GM12878 (cell line): ENCODE results near the gene SCN8A. TPM values are rescaled to one million over a fixed set of nuclear protein-coding genes. Genes with fewer than 3 reads are reported as not detected.

Experiments used
- ATAC-seq: fragments of 200-7000 bp; cut with Tn5 transposase; 3 replicates; pipeline ENCODE4 v1.9.1; 2020; ENCODE audit warnings: mild to moderate bottlenecking, moderate library complexity
- BruUV-seq: library from RNA; stranded (reverse); fragments of 400-500 nt; replicated peaks from 2 replicates; lab custom pipeline; 2021; lab: Mats Ljungman, UMichigan
- CTCF ChIA-PET: fragments of 300-600 bp; sonication (Branson Sonifier 250); formaldehyde crosslinking; extraction: SDS; loops from one replicate; lab custom pipeline; 2021; ENCODE audit warnings: inconsistent platforms; lab: Yijun Ruan, JAX
- POLR2A ChIA-PET: fragments of 350-600 bp; formaldehyde crosslinking; extraction: SDS; loops from one replicate; lab custom pipeline; 2021; ENCODE audit warnings: inconsistent platforms; lab: Charles Lee
- RAD21 ChIA-PET: fragments of 300-600 bp; sonication (Branson Sonifier 250); formaldehyde crosslinking; loops from one replicate; lab custom pipeline; 2023; ENCODE audit warnings: antibody characterized with exemption; ENCODE audit not compliant: unreplicated experiment; lab: Charles Lee
- SMC1A ChIA-PET: fragments of 300-600 bp; sonication (Branson Sonifier 250); formaldehyde crosslinking; loops from one replicate; lab custom pipeline; 2023; ENCODE audit not compliant: unreplicated experiment, uncharacterized antibody; lab: Charles Lee
- DNase-seq: peaks from one replicate; pipeline ENCODE4 v3.0.0-alpha.2; 2011; ENCODE audit warnings: low read depth, low spot score
- FAIRE-seq: peaks from 3 replicates; lab custom pipeline; 2011; peaks lifted over from hg19 to GRCh38; lab: Jason Lieb, UNC
- H2AFZ ChIP-seq: 2 replicates; pipeline ENCODE4 v1.6.0; 2011; ENCODE audit warnings: low read depth, low read length, control low read depth; ENCODE audit not compliant: control insufficient read depth
- H3K27ac ChIP-seq: 2 replicates; pipeline ENCODE4 v1.5.1; 2011; ENCODE audit warnings: control low read depth; ENCODE audit not compliant: control insufficient read depth, insufficient read depth
- H3K27me3 ChIP-seq, 2 experiments: replicated peaks in 1 of 2; 2 replicates each; pipeline versions ENCODE4 v1.6.0 to v1.6.1; 2011; ENCODE audit warnings: low read length in 1 of 2; ENCODE audit not compliant: control insufficient read depth in 2 of 2, insufficient read depth in 2 of 2
- H3K36me3 ChIP-seq, 2 experiments: 2 replicates each; pipeline ENCODE4 v1.5.1; 2011; ENCODE audit warnings: low read length in 1 of 2; ENCODE audit not compliant: control insufficient read depth in 2 of 2, insufficient read depth in 2 of 2
- H3K4me1 ChIP-seq: 2 replicates; pipeline ENCODE4 v1.6.1; 2011; ENCODE audit warnings: mild to moderate bottlenecking, low read length, moderate library complexity, mixed read lengths; ENCODE audit not compliant: control insufficient read depth, insufficient read depth
- H3K4me2 ChIP-seq: 2 replicates; pipeline ENCODE4 v1.6.0; 2011; ENCODE audit warnings: control low read depth; ENCODE audit not compliant: control insufficient read depth, insufficient read depth
- H3K4me3 ChIP-seq: fragments of 200-600 bp; sonication (generic); 2 replicates; pipeline ENCODE4 v1.5.1; 2016
- H3K79me2 ChIP-seq: 2 replicates; pipeline ENCODE4 v1.6.0; 2011; ENCODE audit warnings: low read length; ENCODE audit not compliant: control insufficient read depth, insufficient read depth
- H3K9ac ChIP-seq: 2 replicates; pipeline ENCODE4 v1.8.0; 2011; ENCODE audit warnings: low read length, control low read depth, mixed read lengths; ENCODE audit not compliant: control insufficient read depth, insufficient read depth
- H3K9me3 ChIP-seq: replicated peaks from 3 replicates; pipeline ENCODE4 v1.5.1; 2011; ENCODE audit warnings: mild to moderate bottlenecking, low read length; ENCODE audit not compliant: control insufficient read depth, insufficient read depth
- H4K20me1 ChIP-seq: 2 replicates; pipeline ENCODE4 v1.6.0; 2011; ENCODE audit not compliant: control insufficient read depth, insufficient read depth
- BCL11A ChIP-seq: IDR thresholded peaks from 2 replicates; pipeline ENCODE4 v1.6.1; 2011; ENCODE audit warnings: low read depth, low read length
- CEBPZ ChIP-seq: fragments of 150-350 bp; IDR thresholded peaks from 2 replicates; pipeline ENCODE4 v1.6.1; 2016; ENCODE audit warnings: low read depth, low read length
- E4F1 ChIP-seq: fragments of 450-650 bp; IDR thresholded peaks from 2 replicates; pipeline ENCODE4 v1.6.1; 2018; ENCODE audit warnings: borderline replicate concordance, mild to moderate bottlenecking; ENCODE audit not compliant: partially characterized antibody
- FOXK2 ChIP-seq: fragments of 450-650 bp; IDR thresholded peaks from 2 replicates; pipeline ENCODE4 v1.6.1; 2017; ENCODE audit warnings: mild to moderate bottlenecking, moderate library complexity
- GABPA ChIP-seq: IDR thresholded peaks from 2 replicates; pipeline ENCODE4 v1.6.1; 2014; ENCODE audit warnings: antibody characterized with exemption, low read depth, mild to moderate bottlenecking, inconsistent platforms
- GATAD2B ChIP-seq: fragments of 450-650 bp; conservative IDR thresholded peaks from 2 replicates; pipeline ENCODE4 v1.6.1; 2017; ENCODE audit warnings: low read depth, mild to moderate bottlenecking, moderate library complexity
- MTA3 ChIP-seq: IDR thresholded peaks from 2 replicates; pipeline ENCODE4 v1.6.1; 2012; ENCODE audit warnings: low read length, inconsistent platforms, borderline replicate concordance
- MXI1 ChIP-seq: fragments of 150-350 bp; IDR thresholded peaks from 2 replicates; pipeline ENCODE4 v1.6.1; 2011; ENCODE audit warnings: low read depth, mild to moderate bottlenecking, inconsistent platforms, low read length, improper control_type of control experiment
- NR2C1 ChIP-seq: fragments of 450-650 bp; IDR thresholded peaks from 2 replicates; pipeline ENCODE4 v1.6.1; 2017; ENCODE audit warnings: antibody characterized with exemption, mild to moderate bottlenecking, moderate library complexity
- NRF1 ChIP-seq: conservative IDR thresholded peaks from 2 replicates; pipeline ENCODE4 v1.6.1; 2011; ENCODE audit warnings: mild to moderate bottlenecking, low read depth, low read length, improper control_type of control experiment
- SRF ChIP-seq, 2 experiments: IDR thresholded peaks; 2 replicates each; pipeline ENCODE4 v1.6.1; 2011; ENCODE audit warnings: low read depth in 2 of 2, low read length in 2 of 2, mild to moderate bottlenecking in 1 of 2, moderate library complexity in 1 of 2
- TCF7 ChIP-seq: IDR thresholded peaks from 2 replicates; pipeline ENCODE4 v1.6.1; 2014; ENCODE audit warnings: antibody characterized with exemption, borderline replicate concordance
- ZNF592 ChIP-seq: fragments of 450-650 bp; IDR thresholded peaks from 2 replicates; pipeline ENCODE4 v1.6.1; 2017; ENCODE audit warnings: mild to moderate bottlenecking, moderate library complexity
- ZNF622 ChIP-seq: fragments of 450-650 bp; IDR thresholded peaks from 2 replicates; pipeline ENCODE4 v1.6.1; 2017; ENCODE audit warnings: mild to moderate bottlenecking, inconsistent platforms
- WGBS: methylation state at CpG from one replicate; pipeline ENCODE4 v1.1.6; 2016; ENCODE audit warnings: low lambda C conversion rate; ENCODE audit not compliant: insufficient replicate concordance, insufficient coverage; ENCODE audit errors: missing lambda C conversion rate; 5-methylcytosine and 5-hydroxymethylcytosine counted together
- in situ Hi-C: fragments of 300-500 bp; cut with MboI; formaldehyde crosslinking; loops from 9 replicates; pipeline ENCODE4 v1.14.3; 2018; ENCODE audit warnings: mixed read lengths
- intact Hi-C: fragments of 100-400 bp; cut with micrococcal nuclease; formaldehyde crosslinking; loops from one replicate; pipeline ENCODE4 v1.14.2; 2022; ENCODE audit not compliant: unreplicated experiment
- polyA plus RNA-seq, 11 experiments: library from polyadenylated mRNA; depleted of rRNA in 4 of 11; unstranded in 6 of 11; stranded (reverse) in 5 of 11; fragments of >200 nt; fragmentation: Nextera tagmentation in 4 of 11; fragmentation: Illumina TruSeq in 1 of 11; extraction: Ambion mirVana in 4 of 11; extraction: Trizol in 1 of 11; gene quantifications; 1 replicate in 1 of 11; 2 replicates in 10 of 11; pipeline versions ENCODE4 v1.2.1 to v1.2.3, GENCODE V29; 2011 to 2016; ENCODE audit warnings: inconsistent platforms in 2 of 11, missing spikeins in 2 of 11, low read depth in 1 of 11
- total RNA-seq, 4 experiments: library from RNA; depleted of rRNA in 3 of 4; stranded (reverse); fragments of >200 nt in 3 of 4; fragmentation: Illumina TruSeq in 1 of 4; extraction: Trizol in 1 of 4; gene quantifications; 2 replicates each; pipeline versions ENCODE4 v1.2.1 to v1.2.3, GENCODE V29; 2013 to 2021
- TF ChIP-seq, protein P1 (sequence below): IDR thresholded peaks from 2 replicates; pipeline ENCODE4 v1.6.1; 2012; ENCODE audit warnings: low read depth, low read length, improper control_type of control experiment

SCN8A gene
- total and polyA plus RNA-seq, 10 of the 15 experiments (the other 5 are each of a cell fraction or from before 2014, with no cell fraction given) = 0.02 to 0.23 (median 0.06) TPM; not detected in 2

- no peak overlapping the region for H3K9ac ChIP-seq
- peaks cover 4 to 14% of the 10 kb centered on the region in 2 experiments for H3K27me3 ChIP-seq
- SMC1A ChIA-PET = interaction anchor here (1.5 kb wide), 1 partner anchor 10 kb away, joined by 3 read pairs; no protein-coding TSS in a partner anchor
- FAIRE-seq = no peak
- no peak overlapping the region for H3K4me2 ChIP-seq
- H2AFZ ChIP-seq = no peak overlapping the region
- no peak overlapping the region for H3K27ac ChIP-seq
- no peaks in the 10 kb centered on the region for H3K36me3 ChIP-seq
- WGBS = 16% methylated on average over 2 of the region's 2 CpGs
- intact Hi-C loops = loop anchor here (5.0 kb wide), 1 partner anchor 171 kb away; the partner anchor contains the start of gene SLC4A8
- no peak for ATAC-seq
- RAD21 ChIA-PET = no interaction called here
- H3K4me1 ChIP-seq = peaks cover 6% of the 10 kb centered on the region
- DNase-seq = no peak
- CTCF ChIA-PET = interaction anchor here (0.6 to 1.5 kb wide), 3 partner anchors 172 to 329 kb away, joined by 3 to 4 read pairs (median 3); no protein-coding TSS in a partner anchor
- H3K79me2 ChIP-seq = no peaks in the 10 kb centered on the region
- no peaks in the 10 kb centered on the region for H4K20me1 ChIP-seq
- POLR2A ChIA-PET = no interaction called here
- no TSS peak for BruUV-seq
- H3K4me3 ChIP-seq = no peak overlapping the region
- H3K9me3 ChIP-seq = no peaks in the 10 kb centered on the region
- in situ Hi-C loops = no loop called here
- no peak for TF ChIP-seq ZNF592
- TF ChIP-seq SRF (IDR thresholded peaks at IDR 0.05; ENCODE audit: low read depth in 2 of 2, low read length in 2 of 2) = no peak
- no peak for TF ChIP-seq MXI1
- no peak for TF ChIP-seq NR2C1
- no peak for TF ChIP-seq GABPA
- no peak for TF ChIP-seq MTA3
- TF ChIP-seq FOXK2 = no peak
- no peak for TF ChIP-seq TCF7
- no peak for TF ChIP-seq BCL11A
- no peak for TF ChIP-seq NRF1
- TF ChIP-seq E4F1 = no peak
- TF ChIP-seq ZNF622 = no peak
- no peak for TF ChIP-seq CEBPZ
- TF ChIP-seq, protein P1, sequence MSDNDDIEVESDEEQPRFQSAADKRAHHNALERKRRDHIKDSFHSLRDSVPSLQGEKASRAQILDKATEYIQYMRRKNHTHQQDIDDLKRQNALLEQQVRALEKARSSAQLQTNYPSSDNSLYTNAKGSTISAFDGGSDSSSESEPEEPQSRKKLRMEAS = no peak
- no peak for TF ChIP-seq GATAD2B
Measured at GRCh38 chr12:51593021-51593420, 2.0 kb downstream of the SCN8A start.
